Astrocyte of the spinal cord (primary cell): ENCODE data around the gene GSTP1.
"Not testable (repeated sequence)": the region's sequence is repeated elsewhere in the genome, so short reads cannot be mapped to it uniquely, and the experiment has no call there.

Experiments
- DNase-seq: peaks from one replicate; pipeline ENCODE4 v3.0.0; 2011; ENCODE audit warnings: low read depth, low spot score
- H3K4me3 ChIP-seq: 2 replicates; pipeline ENCODE4 v1.5.1; 2011; ENCODE audit warnings: low read depth, mild to moderate bottlenecking, low read length, moderate library complexity
- CTCF ChIP-seq: IDR thresholded peaks from 2 replicates; pipeline ENCODE4 v1.5.1; 2012; ENCODE audit warnings: low read depth, mild to moderate bottlenecking, low read length, inconsistent platforms
- in situ Hi-C: cut with HindIII; loops from 2 replicates; pipeline ENCODE4 v1.10.0; 2017; ENCODE audit warnings: low sequenced_read_pairs

GSTP1 gene

DNA sequence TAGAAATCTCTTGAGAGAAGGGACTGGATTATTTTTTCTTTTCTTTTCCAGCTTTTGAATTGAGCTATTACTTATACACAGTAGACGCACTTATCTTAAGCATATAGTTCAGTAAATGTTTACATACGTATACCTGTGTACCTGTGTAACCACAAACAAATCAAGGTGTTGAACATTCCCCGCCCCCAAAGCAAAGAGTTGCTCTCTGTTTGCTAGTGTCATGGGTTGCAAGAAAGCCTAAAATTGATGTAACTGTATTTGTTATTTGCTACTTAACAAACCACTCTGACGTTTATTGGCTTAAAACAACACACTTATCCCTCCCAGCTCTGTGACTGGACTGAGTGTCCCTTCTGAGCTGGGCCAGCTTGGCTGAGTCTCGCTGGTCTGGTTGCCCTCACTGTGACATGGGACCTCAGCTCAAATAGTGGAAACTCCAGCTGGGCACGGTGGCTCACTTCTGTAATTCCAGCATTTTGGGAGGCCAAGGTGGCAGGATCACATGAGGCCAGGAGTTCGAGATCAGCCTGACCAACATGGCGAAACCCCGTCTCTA lies 35.0 kb upstream of the GSTP1 start:
- H3K4me3 ChIP-seq: no peak overlapping the region
- DNase-seq: no peak
- in situ Hi-C loops: no loop called here
- no peak for TF ChIP-seq CTCF

DNA sequence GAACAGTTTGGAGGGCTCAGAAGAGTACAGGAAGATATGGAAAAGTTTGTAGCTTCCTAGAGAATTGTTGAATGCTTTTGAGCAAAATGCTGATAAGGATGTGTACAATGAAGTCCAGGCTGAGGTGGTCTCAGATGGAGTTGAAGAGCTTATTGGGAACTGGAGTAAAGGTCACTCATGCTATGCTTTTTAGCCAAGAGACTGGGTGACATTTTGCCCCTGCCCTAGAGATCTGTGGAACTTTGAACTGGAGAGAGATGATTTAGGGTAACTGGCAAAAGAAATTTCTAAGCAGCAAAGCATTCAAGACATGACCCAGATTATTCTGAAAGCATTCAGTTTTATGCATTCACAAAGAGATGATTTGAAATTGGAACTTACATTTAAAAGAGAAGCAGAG lies 32.5 kb upstream of the GSTP1 start:
- no peak for DNase-seq
- in situ Hi-C loops: no loop called here
- TF ChIP-seq CTCF: no peak
- no peak overlapping the region for H3K4me3 ChIP-seq

GRCh38 chr11:67551697-67552096 lies 31.9 kb upstream of the GSTP1 start:
- in situ Hi-C loops, H3K4me3 ChIP-seq, DNase-seq: not testable (repeated sequence)

- in situ Hi-C loops: no loop called here
- TF ChIP-seq CTCF: no peak
- no peak overlapping the region for H3K4me3 ChIP-seq
- DNase-seq: no peak
Measured at GRCh38 chr11:67556244-67556643, 27.4 kb upstream of the GSTP1 start.

GRCh38 chr11:67558084-67558772 lies 25.4 kb upstream of the GSTP1 start:
- no peak for TF ChIP-seq CTCF

DNA sequence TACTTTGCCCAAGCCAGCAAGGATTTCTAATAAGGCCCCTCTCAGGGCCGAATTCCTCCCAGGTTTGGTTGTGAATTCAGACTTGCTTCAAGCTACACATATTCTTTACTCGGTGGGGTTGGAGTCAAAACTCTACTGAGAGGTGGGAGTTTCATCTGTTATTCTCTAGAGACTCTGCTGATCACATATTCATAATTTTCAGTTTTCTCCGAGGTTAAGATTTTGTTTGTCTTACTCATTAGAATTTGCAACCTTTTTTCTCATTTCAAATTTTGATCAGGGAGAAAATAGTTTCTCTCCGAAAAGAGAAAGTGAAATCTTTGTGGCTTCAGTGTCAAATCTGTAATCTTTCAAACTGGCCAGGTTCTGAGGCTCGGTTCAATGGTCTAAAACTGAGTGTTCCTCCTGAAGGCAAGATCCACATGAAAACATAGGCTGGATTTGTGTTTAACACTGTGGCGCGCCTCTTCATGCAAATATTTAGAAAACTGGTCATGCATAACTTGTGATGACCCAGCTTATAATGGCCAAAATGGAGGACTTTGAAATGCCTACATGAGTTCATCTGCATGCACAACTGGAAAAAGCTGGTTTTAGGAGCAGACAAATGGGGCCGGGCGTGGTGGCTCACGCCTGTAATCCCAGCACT lies 21.5 kb upstream of the GSTP1 start:
- DNase-seq: no peak
- in situ Hi-C loops: no loop called here
- TF ChIP-seq CTCF: no peak
- H3K4me3 ChIP-seq: no peak overlapping the region

More at GRCh38 chr11:67558084-67558772, 25.4 kb upstream of the GSTP1 start:
- no peak for DNase-seq
- H3K4me3 ChIP-seq: no peak overlapping the region
- in situ Hi-C loops: no loop called here
